DOHH2 (cell line): ENCODE measurements around the gene CADPS2.

Source experiments
- H3F3A ChIP-seq: fragments of 200-600 bp; sonication (generic), shearing (Covaris generic); 2 replicates; pipeline ENCODE4 v1.6.0; 2016; ENCODE audit warnings: antibody characterized with exemption, mild to moderate bottlenecking; ENCODE audit not compliant: control insufficient read depth, insufficient read depth
- H3K27ac ChIP-seq: fragments of 200-600 bp; sonication (generic); 2 replicates; pipeline ENCODE4 v1.5.1; 2014; ENCODE audit warnings: low read depth, mild to moderate bottlenecking, low read length, moderate library complexity
- H3K27me3 ChIP-seq: fragments of 200-600 bp; sonication (generic); 2 replicates; pipeline ENCODE4 v1.6.1; 2014; ENCODE audit warnings: mild to moderate bottlenecking, low read length, mixed read lengths; ENCODE audit not compliant: control insufficient read depth
- H3K36me3 ChIP-seq: fragments of 200-600 bp; sonication (generic); 2 replicates; pipeline ENCODE4 v1.6.1; 2014; ENCODE audit warnings: mild to moderate bottlenecking, low read length, moderate library complexity, mixed read lengths; ENCODE audit not compliant: control insufficient read depth
- H3K4me1 ChIP-seq: fragments of 200-600 bp; sonication (generic); 2 replicates; pipeline ENCODE4 v1.6.1; 2014; ENCODE audit warnings: mild to moderate bottlenecking, low read length, mixed read lengths; ENCODE audit not compliant: control insufficient read depth
- H3K4me2 ChIP-seq: fragments of 200-600 bp; sonication (generic); 2 replicates; pipeline ENCODE4 v1.6.0; 2014; ENCODE audit warnings: mild to moderate bottlenecking, low read length, moderate library complexity
- H3K4me3 ChIP-seq: fragments of 200-600 bp; sonication (generic); 2 replicates; pipeline ENCODE4 v1.5.1; 2014; ENCODE audit warnings: mild to moderate bottlenecking, low read length, mixed read lengths
- H3K79me2 ChIP-seq: fragments of 200-600 bp; sonication (generic); 2 replicates; pipeline ENCODE4 v1.6.1; 2014; ENCODE audit warnings: mild to moderate bottlenecking, low read length, mixed read lengths; ENCODE audit not compliant: control insufficient read depth
- H3K9me2 ChIP-seq: fragments of 200-600 bp; sonication (generic); replicated peaks from 2 replicates; pipeline ENCODE4 v1.6.1; 2014; ENCODE audit warnings: mild to moderate bottlenecking, low read length, mixed read lengths; ENCODE audit not compliant: control insufficient read depth
- H3K9me3 ChIP-seq: fragments of 200-600 bp; sonication (generic); 2 replicates; pipeline ENCODE4 v1.6.1; 2014; ENCODE audit warnings: antibody characterized with exemption, low read length, mixed read lengths; ENCODE audit not compliant: control insufficient read depth, insufficient read depth
- H4K20me1 ChIP-seq: fragments of 200-600 bp; sonication (generic); 2 replicates; pipeline ENCODE4 v1.6.0; 2014; ENCODE audit warnings: low read depth, mild to moderate bottlenecking, antibody characterized with exemption, low read length, moderate library complexity; ENCODE audit not compliant: control insufficient read depth, insufficient read depth
- EZH2phosphoT487 ChIP-seq: fragments of 200-600 bp; sonication (generic); IDR thresholded peaks from 2 replicates; pipeline ENCODE4 v1.6.1; 2017; ENCODE audit warnings: borderline replicate concordance, mild to moderate bottlenecking, antibody characterized with exemption, low read length, moderate library complexity, mixed read lengths
- TF ChIP-seq, protein P1 (sequence below): fragments of 200-600 bp; sonication (generic); IDR thresholded peaks from one replicate; pipeline ENCODE4 v1.5.1; 2014; ENCODE audit warnings: antibody characterized with exemption, mild to moderate bottlenecking, low read depth, low read length; ENCODE audit not compliant: poor library complexity, severe bottlenecking

The CADPS2 gene

DNA sequence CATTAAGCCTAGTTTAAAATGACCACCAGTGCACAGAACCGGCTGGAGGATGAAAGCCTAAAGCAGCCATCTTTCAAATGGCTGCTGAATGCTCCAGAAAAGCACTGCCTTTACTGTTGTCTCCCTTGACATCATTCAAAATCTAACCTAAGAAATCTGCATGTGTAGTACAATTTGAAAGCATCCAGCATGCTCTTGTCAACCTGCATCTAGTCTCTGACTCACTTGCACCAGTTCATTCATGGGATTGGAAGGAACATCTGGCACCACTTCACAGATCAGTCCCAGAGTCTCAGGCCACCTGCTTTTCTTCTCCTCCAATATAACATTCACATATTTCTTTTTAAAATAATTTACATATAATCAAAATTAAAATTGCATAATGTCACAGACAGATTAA is 263.6 kb downstream of the CADPS2 start:
- no peaks in the 10 kb centered on the region for H3K4me1 ChIP-seq
- H3K36me3 ChIP-seq, result no peaks in the 10 kb centered on the region
- no peaks in the 10 kb centered on the region for H3K79me2 ChIP-seq
- H4K20me1 ChIP-seq, result no peaks in the 10 kb centered on the region
- no peak overlapping the region for H3K27ac ChIP-seq
- no peaks in the 10 kb centered on the region for H3F3A ChIP-seq
- H3K9me2 ChIP-seq, result no peaks in the 10 kb centered on the region
- H3K4me3 ChIP-seq, result no peak overlapping the region
- TF ChIP-seq, protein P1, sequence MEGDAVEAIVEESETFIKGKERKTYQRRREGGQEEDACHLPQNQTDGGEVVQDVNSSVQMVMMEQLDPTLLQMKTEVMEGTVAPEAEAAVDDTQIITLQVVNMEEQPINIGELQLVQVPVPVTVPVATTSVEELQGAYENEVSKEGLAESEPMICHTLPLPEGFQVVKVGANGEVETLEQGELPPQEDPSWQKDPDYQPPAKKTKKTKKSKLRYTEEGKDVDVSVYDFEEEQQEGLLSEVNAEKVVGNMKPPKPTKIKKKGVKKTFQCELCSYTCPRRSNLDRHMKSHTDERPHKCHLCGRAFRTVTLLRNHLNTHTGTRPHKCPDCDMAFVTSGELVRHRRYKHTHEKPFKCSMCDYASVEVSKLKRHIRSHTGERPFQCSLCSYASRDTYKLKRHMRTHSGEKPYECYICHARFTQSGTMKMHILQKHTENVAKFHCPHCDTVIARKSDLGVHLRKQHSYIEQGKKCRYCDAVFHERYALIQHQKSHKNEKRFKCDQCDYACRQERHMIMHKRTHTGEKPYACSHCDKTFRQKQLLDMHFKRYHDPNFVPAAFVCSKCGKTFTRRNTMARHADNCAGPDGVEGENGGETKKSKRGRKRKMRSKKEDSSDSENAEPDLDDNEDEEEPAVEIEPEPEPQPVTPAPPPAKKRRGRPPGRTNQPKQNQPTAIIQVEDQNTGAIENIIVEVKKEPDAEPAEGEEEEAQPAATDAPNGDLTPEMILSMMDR, result no peak
- TF ChIP-seq EZH2phosphoT487, result no peak
- no peak overlapping the region for H3K4me2 ChIP-seq
- H3K27me3 ChIP-seq, result no peaks in the 10 kb centered on the region
- H3K9me3 ChIP-seq, result no peaks in the 10 kb centered on the region

DNA sequence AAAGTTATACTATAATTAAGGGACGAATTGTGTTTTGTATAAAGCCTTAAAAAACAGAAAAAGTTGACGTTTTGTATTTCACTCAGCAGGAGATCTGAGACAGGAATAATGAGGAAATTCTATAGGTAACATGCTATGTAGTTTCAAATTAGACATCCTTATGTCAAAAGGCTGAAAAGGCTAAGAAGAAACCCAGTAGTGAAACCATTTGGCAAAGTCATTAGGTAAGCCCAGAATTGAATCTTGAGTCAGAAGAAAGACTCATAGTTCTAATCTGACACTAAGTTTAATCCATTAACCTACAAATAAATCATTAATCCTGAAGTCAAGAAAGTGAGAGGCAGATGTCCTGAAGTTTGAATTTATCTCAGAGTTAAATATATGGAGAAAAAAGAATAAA is 266.6 kb downstream of the CADPS2 start:
- no peaks in the 10 kb centered on the region for H3K27me3 ChIP-seq
- TF ChIP-seq, protein P1, result no peak
- TF ChIP-seq EZH2phosphoT487, result no peak
- H3K27ac ChIP-seq, result no peak overlapping the region
- H3K4me3 ChIP-seq, result no peak overlapping the region
- no peak overlapping the region for H3K4me2 ChIP-seq
- H3K36me3 ChIP-seq, result no peaks in the 10 kb centered on the region
- no peaks in the 10 kb centered on the region for H4K20me1 ChIP-seq
- no peaks in the 10 kb centered on the region for H3K9me2 ChIP-seq
- no peaks in the 10 kb centered on the region for H3F3A ChIP-seq
- H3K4me1 ChIP-seq, result no peaks in the 10 kb centered on the region
- H3K79me2 ChIP-seq, result no peaks in the 10 kb centered on the region
- no peaks in the 10 kb centered on the region for H3K9me3 ChIP-seq

DNA sequence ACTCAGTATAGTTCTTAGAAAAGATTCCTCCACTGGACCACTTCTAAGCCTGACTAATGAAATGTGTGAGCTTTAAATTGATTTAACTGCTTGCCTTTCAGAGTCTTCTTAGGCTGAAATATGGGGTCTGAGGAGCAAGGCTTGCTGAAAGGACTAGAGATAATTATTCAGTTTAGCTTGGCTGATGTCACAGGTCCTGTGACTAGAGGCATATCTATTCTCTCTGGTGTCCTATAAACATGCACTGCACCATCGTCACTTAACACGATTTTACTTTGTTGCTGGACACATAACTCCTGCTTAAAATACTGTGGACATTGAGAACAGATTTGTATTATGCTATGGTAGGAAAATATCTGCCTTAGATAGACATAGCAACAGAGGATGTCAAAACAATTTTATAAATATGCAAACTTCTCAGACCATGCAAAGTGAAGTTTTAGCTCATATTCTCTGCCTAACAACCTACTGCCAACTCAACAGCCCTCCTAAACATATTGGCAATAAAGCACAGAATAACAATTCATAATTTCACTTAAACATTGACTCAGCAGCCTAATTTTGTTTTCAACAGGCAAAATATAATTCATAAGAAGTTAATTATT is 267.6 kb downstream of the CADPS2 start:
- H3K4me2 ChIP-seq, result no peak overlapping the region
- no peaks in the 10 kb centered on the region for H3K4me1 ChIP-seq
- H4K20me1 ChIP-seq, result no peaks in the 10 kb centered on the region
- H3F3A ChIP-seq, result no peaks in the 10 kb centered on the region
- H3K27ac ChIP-seq, result no peak overlapping the region
- no peaks in the 10 kb centered on the region for H3K9me2 ChIP-seq
- H3K79me2 ChIP-seq, result no peaks in the 10 kb centered on the region
- H3K9me3 ChIP-seq, result no peaks in the 10 kb centered on the region
- H3K36me3 ChIP-seq, result no peaks in the 10 kb centered on the region
- TF ChIP-seq, protein P1, result no peak
- TF ChIP-seq EZH2phosphoT487, result no peak
- no peak overlapping the region for H3K4me3 ChIP-seq
- no peaks in the 10 kb centered on the region for H3K27me3 ChIP-seq
